ENCODE data around the gene AFAP1.

The AFAP1 gene

GRCh38 chr4:7744142-7744804 lies 195.4 kb downstream of the AFAP1 start:
- no peak overlapping the region for H3K4me3 ChIP-seq (replicated peaks; ENCODE audit: low read depth, low read length)
- no peak for DNase-seq (ENCODE audit: low read depth)

GRCh38 chr4:7742807-7743280 lies 196.8 kb downstream of the AFAP1 start:
- DNase-seq (ENCODE audit: low read depth) = no peak
- TF ChIP-seq CTCF (IDR thresholded peaks at IDR 0.05; ENCODE audit: low read length, missing control alignments) = no peak
- no peak overlapping the region for H3K4me3 ChIP-seq (replicated peaks; ENCODE audit: low read depth, low read length)

More at GRCh38 chr4:7744142-7744804, 195.4 kb downstream of the AFAP1 start:
- no peak for TF ChIP-seq CTCF (IDR thresholded peaks at IDR 0.05; ENCODE audit: low read length, missing control alignments)

- no peak for TF ChIP-seq CTCF (IDR thresholded peaks at IDR 0.05; ENCODE audit: low read length, missing control alignments)
- DNase-seq (ENCODE audit: low read depth) = no peak
Measured at GRCh38 chr4:7741946-7742806, 197.5 kb downstream of the AFAP1 start.

GRCh38 chr4:7740866-7741525 lies 198.7 kb downstream of the AFAP1 start:
- DNase-seq (ENCODE audit: low read depth) = no peak
- H3K4me3 ChIP-seq (replicated peaks; ENCODE audit: low read depth, low read length) = no peak overlapping the region
- no peak for TF ChIP-seq CTCF (IDR thresholded peaks at IDR 0.05; ENCODE audit: low read length, missing control alignments)

More at GRCh38 chr4:7741946-7742806, 197.5 kb downstream of the AFAP1 start:
- no peak overlapping the region for H3K4me3 ChIP-seq (replicated peaks; ENCODE audit: low read depth, low read length)

GRCh38 chr4:7739918-7740865 lies 199.5 kb downstream of the AFAP1 start:
- DNase-seq (ENCODE audit: low read depth) = no peak
- TF ChIP-seq CTCF (IDR thresholded peaks at IDR 0.05; ENCODE audit: low read length, missing control alignments) = no peak
- no peak overlapping the region for H3K4me3 ChIP-seq (replicated peaks; ENCODE audit: low read depth, low read length)

Data from fibroblast of pulmonary artery (primary cell).